ENCODE results near the gene TIMM17A.

TIMM17A gene

GRCh38 chr1:201985355-201985754 lies 30.1 kb downstream of the TIMM17A start:
- DNase-seq, result no peak

DNA sequence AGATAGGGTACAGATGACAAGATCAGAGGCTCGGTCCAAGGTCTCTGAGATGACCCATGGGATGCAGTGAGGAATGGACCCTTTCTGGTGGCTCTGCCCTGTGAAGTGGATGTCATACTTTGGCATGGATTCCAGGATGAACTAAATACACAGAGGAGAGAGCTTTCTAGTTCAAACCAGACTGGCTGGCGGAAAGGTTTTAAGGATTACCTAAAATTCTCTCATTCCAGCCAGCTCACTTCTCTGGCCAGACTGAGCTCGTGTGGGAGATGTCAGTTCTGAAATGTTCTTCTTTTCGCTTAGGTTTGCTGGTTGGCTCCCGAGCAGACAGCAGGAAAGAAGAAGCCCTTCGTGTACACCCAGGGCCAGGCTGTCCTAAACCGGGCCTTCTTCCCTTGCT lies 33.3 kb downstream of the TIMM17A start:
- no peak for DNase-seq

- DNase-seq, result no peak
Measured at GRCh38 chr1:201989354-201990128, 34.2 kb downstream of the TIMM17A start.

GRCh38 chr1:201990427-201990826 lies 35.1 kb downstream of the TIMM17A start:
- DNase-seq, result no peak

DNA sequence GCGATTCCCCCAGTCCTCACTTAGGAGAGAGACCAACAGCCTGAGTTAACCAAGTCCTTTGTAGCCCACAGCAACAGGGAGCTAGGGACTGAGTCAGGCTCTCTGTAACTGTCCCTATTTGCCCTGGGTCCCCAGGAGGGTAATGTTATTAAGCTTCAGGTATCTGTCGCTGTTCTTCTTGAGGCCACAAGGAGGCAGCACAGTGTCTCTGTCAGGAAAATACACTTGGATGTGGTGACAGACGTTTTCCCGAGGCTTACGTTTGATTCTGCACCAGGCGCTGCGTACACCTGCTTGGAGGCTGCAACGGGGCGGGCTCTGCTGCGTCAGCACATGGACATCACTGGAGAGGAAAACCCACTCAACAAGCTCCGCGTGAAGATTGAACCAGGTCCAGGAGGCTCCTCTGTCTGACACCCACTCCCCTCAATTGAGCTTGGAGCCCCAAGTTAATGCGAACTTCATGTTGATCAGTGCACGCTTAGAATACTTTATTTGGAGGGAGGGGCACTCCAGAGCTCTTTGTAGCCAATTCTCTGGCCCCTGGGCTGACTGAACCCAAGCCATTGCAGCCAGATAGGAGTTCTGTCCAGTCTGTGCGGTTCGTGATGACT lies 44.4 kb downstream of the TIMM17A start:
- no peak for DNase-seq

GRCh38 chr1:202002507-202002906 lies 47.2 kb downstream of the TIMM17A start:
- no peak for DNase-seq

GRCh38 chr1:202004711-202005110 lies 49.4 kb downstream of the TIMM17A start:
- DNase-seq, result no peak

DNA sequence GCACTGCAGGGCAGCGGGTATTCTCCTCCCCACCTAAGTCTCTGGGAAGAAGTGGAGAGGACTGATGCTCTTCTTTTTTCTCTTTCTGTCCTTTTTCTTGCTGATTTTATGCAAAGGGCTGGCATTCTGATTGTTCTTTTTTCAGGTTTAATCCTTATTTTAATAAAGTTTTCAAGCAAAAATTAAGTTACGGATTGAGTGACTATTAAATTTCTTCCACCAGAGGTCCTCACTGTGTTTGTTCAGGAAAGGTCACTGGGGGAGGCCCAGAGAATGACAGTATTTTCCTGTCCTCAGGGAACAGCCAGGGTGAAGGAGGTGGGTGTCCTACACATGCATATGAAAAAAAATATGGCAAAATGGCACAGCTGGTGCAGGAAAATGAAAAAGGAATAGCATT lies 50.7 kb downstream of the TIMM17A start:
- no peak for DNase-seq

DNA sequence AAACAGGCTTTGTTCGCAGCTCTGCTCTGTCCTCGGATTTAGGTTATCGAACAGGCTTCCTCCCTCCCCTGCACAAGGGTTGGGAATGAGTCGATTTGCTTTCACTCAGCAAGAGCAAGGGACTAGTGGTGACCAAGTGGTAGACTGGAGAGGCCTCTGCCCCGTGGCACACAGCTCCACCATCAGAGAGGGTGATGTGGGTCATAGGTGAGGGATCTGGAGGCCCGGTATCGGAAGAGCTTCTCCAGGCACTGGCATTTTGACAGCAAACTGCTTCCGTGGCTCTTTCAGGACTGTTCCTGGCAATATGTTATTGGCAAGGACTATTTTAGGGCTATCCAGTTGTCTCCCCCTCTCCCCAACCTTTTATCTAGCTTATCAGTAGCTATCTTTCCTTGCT lies 52.0 kb downstream of the TIMM17A start:
- no peak for DNase-seq

DNA sequence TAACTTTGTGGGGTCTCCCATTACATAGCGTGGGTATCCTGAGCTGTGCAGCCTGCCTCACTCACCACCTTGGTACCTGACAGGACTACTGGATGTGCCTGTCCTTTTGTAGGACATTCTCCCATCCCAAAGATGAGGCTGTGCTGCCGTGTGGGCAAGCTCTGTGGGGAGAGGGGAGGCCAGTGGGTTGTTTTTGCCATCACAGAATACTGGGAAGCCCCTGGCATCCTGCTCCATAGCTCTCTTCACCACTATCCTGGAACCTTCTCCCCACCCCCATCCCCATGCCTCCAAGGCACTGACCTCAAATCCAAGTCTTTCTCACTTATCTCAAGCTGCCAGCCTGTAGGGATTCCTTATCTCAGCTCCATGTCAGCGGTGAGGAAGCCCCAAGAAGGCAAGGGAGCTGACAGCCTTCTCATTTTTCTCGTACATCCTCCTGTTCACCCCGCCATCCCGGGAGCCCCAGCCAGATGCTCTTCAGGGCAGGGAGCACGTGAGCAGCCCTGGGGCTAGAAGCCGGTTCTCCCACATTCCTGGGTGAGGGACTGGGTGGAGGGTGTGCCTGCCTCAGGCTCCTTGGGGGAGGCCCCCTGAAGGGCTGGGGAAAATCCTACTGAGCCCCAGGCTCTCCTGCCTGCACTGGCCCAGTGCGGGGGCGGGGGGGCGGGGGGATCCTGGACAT lies 52.6 kb downstream of the TIMM17A start:
- DNase-seq, result no peak

- DNase-seq, result peak in 1 of 2 experiments; percentile 77
Measured at GRCh38 chr1:202009326-202010179, 54.2 kb downstream of the TIMM17A start.

DNA sequence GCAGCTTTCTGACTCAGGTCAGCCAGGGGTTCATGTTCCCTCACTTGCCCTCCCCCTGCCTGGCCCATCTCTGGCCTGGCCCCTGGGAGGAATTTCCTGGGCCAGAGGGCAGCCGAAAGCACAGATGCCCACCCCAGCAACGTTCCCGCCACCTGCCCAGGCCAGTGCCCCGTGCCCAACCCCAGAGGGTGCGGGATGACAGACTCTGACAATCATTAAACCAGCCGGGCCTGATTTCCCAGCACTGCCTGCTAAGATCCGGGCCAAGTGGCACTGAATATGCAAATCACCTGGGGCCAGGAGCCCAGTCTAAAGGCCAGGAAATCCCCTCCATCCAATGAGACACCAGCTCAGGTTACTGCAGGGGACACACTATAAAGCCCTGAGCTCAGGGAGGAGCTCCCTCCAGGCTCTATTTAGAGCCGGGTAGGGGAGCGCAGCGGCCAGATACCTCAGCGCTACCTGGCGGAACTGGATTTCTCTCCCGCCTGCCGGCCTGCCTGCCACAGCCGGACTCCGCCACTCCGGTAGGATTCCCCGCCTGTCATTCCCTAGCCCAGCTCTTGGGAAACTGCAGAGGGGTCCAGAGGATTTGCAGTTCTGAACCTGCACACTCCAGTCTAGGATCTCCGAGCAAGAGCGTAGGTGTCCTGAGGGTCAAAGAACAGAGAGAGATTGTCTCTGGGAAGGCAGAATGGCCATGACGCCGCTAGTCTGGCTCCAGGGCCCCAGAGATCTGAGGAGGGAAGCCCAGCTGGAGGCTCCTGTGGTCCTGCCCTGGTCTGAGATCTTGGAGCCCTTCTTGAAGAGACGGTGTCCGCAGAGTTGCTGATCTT lies 55.1 kb downstream of the TIMM17A start, which contains the start of gene ELF3:
Gene ELF3 (plus strand): TSS at position 408 of the 836 bp plus-strand sequence. CDS start 550 bp downstream, outside the sequence.
- no peak for DNase-seq

DNA sequence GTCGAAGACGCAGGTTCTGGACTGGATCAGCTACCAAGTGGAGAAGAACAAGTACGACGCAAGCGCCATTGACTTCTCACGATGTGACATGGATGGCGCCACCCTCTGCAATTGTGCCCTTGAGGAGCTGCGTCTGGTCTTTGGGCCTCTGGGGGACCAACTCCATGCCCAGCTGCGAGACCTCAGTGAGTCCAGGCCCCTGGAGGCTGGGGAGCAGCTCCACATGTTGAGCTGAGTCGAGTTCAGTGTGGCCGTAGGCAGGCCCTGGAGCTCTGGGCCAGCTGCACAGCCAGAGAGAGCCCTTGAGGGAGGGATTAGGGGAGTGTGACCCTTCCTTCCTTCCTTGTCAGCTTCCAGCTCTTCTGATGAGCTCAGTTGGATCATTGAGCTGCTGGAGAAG lies 56.7 kb downstream of the TIMM17A start:
- DNase-seq, result no peak

- DNase-seq, result no peak
Measured at GRCh38 chr1:202012544-202013478, 57.5 kb downstream of the TIMM17A start.

DNA sequence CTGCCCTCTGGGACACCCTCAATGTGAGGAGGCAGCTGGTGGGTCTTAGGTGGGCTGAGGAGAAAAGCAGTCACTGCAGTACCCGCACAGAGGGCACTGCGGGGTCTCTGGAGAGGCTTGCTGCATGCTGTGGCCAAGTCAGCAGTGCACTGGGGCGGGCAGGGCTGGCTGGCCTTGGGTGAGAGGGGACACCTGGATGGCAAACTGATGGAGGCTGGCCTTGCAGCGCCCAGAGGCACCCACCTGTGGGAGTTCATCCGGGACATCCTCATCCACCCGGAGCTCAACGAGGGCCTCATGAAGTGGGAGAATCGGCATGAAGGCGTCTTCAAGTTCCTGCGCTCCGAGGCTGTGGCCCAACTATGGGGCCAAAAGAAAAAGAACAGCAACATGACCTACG lies 58.3 kb downstream of the TIMM17A start:
- no peak for DNase-seq

GRCh38 chr1:202014060-202014459 lies 58.8 kb downstream of the TIMM17A start:
- DNase-seq, result no peak

DNA sequence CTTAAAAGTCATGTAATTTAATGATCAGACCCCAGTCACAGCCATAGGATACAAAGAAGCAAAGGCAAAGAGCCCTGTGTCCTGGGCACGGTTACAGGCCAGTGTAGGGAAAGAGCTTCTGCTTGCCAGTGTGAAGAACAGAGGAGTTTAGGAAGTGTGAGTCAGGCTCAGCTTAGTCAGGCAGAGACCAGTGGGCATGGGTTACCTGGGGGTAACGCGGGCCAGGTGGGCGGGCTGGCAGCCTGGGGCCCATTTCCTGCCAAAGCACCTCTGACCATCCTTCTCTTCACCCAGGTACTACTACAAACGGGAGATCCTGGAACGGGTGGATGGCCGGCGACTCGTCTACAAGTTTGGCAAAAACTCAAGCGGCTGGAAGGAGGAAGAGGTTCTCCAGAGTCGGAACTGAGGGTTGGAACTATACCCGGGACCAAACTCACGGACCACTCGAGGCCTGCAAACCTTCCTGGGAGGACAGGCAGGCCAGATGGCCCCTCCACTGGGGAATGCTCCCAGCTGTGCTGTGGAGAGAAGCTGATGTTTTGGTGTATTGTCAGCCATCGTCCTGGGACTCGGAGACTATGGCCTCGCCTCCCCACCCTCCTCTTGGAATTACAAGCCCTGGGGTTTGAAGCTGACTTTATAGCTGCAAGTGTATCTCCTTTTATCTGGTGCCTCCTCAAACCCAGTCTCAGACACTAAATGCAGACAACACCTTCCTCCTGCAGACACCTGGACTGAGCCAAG lies 59.8 kb downstream of the TIMM17A start:
- DNase-seq, result no peak

DNA sequence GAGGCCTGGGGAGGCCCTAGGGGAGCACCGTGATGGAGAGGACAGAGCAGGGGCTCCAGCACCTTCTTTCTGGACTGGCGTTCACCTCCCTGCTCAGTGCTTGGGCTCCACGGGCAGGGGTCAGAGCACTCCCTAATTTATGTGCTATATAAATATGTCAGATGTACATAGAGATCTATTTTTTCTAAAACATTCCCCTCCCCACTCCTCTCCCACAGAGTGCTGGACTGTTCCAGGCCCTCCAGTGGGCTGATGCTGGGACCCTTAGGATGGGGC lies 60.3 kb downstream of the TIMM17A start:
- DNase-seq, result no peak

DNA sequence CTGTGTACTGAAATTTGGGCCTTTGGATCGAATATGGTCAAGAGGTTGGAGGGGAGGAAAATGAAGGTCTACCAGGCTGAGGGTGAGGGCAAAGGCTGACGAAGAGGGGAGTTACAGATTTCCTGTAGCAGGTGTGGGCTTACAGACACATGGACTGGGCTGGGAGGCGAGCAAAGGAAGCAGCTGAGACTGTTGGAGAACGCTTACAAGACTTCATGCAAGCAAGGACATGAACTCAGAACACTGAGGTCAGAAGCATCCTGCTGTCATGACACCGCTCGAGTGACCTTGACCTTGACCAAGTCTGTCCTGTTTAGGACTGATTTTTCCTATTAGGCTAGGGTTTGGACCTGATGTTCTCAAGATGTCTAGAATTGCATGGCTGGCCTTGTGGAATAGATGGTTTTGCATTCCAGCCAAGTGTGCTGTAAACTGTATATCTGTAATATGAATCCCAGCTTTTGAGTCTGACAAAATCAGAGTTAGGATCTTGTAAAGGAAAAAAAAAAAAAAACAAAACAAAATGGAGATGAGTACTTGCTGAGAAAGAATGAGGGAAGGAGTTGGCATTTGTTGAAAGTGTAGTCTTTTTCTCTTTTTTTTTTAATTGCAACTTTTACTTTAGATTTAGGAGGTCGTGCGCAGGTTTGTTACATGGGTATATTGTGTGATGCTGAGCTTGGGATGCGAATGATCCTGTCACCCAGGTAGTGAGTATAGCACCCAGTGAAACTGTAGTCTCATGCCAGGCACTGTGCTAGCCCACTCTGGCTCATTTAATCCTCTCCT lies 60.9 kb downstream of the TIMM17A start:
- no peak for DNase-seq
